HG03108 (cell line): ENCODE data around the gene KRTAP4-4.

ENCODE experiments used
- ATAC-seq: cut with Tn5 transposase; IDR thresholded peaks from one replicate; pipeline ENCODE4 v1.9.1; 2021; ENCODE audit warnings: moderate library complexity; ENCODE audit not compliant: unreplicated experiment

KRTAP4-4 gene

GRCh38 chr17:41116297-41116696, 44.3 kb downstream of the KRTAP4-4 start:
- no peak for ATAC-seq

GRCh38 chr17:41111151-41111885, 49.2 kb downstream of the KRTAP4-4 start:
- ATAC-seq, result no peak
